Measurements from ENCODE around the gene IQGAP1. TPM values are rescaled to one million over a fixed set of nuclear protein-coding genes. Genes with fewer than 3 reads are reported as not detected.
"Not testable (repeated sequence)": the region's sequence is repeated elsewhere in the genome, so short reads cannot be mapped to it uniquely, and the experiment has no call there.

The IQGAP1 gene
- total and polyA plus RNA-seq, 4 donors, result 61.1 to 297 (median 203) TPM

GRCh38 chr15:90410316-90410715, 22.3 kb downstream of the IQGAP1 start:
- H3K4me3 ChIP-seq (ENCODE audit: low read length in 2 of 2); DNase-seq; ATAC-seq (ENCODE audit: low FRiP score); H3K27ac ChIP-seq (ENCODE audit: low read depth in 1 of 2, low read length in 2 of 2); H3K27me3 ChIP-seq (ENCODE audit: control insufficient read depth in 1 of 2, insufficient read depth in 2 of 2, low read length in 1 of 2); H3K9me3 ChIP-seq (ENCODE audit: control insufficient read depth, low read length); H3K36me3 ChIP-seq (ENCODE audit: control insufficient read depth in 1 of 2, insufficient read depth in 2 of 2, low read length in 1 of 2); intact Hi-C loops (cut with DNase I): not testable (repeated sequence)
- 97 to 99% methylated on average over 3 to 4 of the region's 4 CpGs for WGBS, 2 donors
- H3K4me1 ChIP-seq (ENCODE audit: control insufficient read depth in 1 of 2, insufficient read depth in 2 of 2, low read length in 2 of 2), result peaks cover 8 to 26% of the 10 kb centered on the region in 2 donors

GRCh38 chr15:90411176-90411575, 23.1 kb downstream of the IQGAP1 start:
- DNase-seq, result no peak
- WGBS, 2 donors, result 74 to 81% methylated on average over 2 of the region's 2 CpGs
- no peak for ATAC-seq (ENCODE audit: low FRiP score)
- Histone ChIP-seq H3K4me1 (ENCODE audit: control insufficient read depth in 1 of 2, insufficient read depth in 2 of 2, low read length in 2 of 2) (peaks cover 8 to 26% of the 10 kb centered on the region in 2 donors), H3K27ac (ENCODE audit: low read depth in 1 of 2, low read length in 2 of 2) (no peak overlapping the region), H3K9me3 (ENCODE audit: control insufficient read depth, low read length) (no peaks in the 10 kb centered on the region), H3K27me3 (ENCODE audit: control insufficient read depth in 1 of 2, insufficient read depth in 2 of 2, low read length in 1 of 2) (no peaks in the 10 kb centered on the region), H3K4me3 (ENCODE audit: low read length in 2 of 2) (no peak overlapping the region), H3K36me3 (ENCODE audit: control insufficient read depth in 1 of 2, insufficient read depth in 2 of 2, low read length in 1 of 2) (no peaks in the 10 kb centered on the region)
- intact Hi-C loops (cut with DNase I), result no loop called here

GRCh38 chr15:90412356-90413194, 24.5 kb downstream of the IQGAP1 start:
- ATAC-seq (ENCODE audit: low FRiP score), result peak; percentile 78
- no peak overlapping the region for H3K4me3 ChIP-seq (ENCODE audit: low read length in 2 of 2)
- intact Hi-C loops (cut with DNase I), result no loop called here
- 23% methylated on average over 3 of the region's 3 CpGs for WGBS, 2 donors
- H3K27ac ChIP-seq (ENCODE audit: low read depth in 1 of 2, low read length in 2 of 2), result peak overlapping the region; percentile 36 to 82
- peak in 1 of 2 donors; percentile 61 for DNase-seq
- no peaks in the 10 kb centered on the region for H3K27me3 ChIP-seq (ENCODE audit: control insufficient read depth in 1 of 2, insufficient read depth in 2 of 2, low read length in 1 of 2)
- H3K36me3 ChIP-seq (ENCODE audit: control insufficient read depth in 1 of 2, insufficient read depth in 2 of 2, low read length in 1 of 2), result no peaks in the 10 kb centered on the region
- peaks cover 3 to 21% of the 10 kb centered on the region in 2 donors for H3K4me1 ChIP-seq (ENCODE audit: control insufficient read depth in 1 of 2, insufficient read depth in 2 of 2, low read length in 2 of 2)
- no peaks in the 10 kb centered on the region for H3K9me3 ChIP-seq (ENCODE audit: control insufficient read depth, low read length)

- ATAC-seq (ENCODE audit: low FRiP score) (peak; percentile 48), DNase-seq (peak in 1 of 2 donors; percentile 66)
- peaks cover 3 to 20% of the 10 kb centered on the region in 2 donors for H3K4me1 ChIP-seq (ENCODE audit: control insufficient read depth in 1 of 2, insufficient read depth in 2 of 2, low read length in 2 of 2)
- no peak overlapping the region for H3K4me3 ChIP-seq (ENCODE audit: low read length in 2 of 2)
- H3K36me3 ChIP-seq (ENCODE audit: control insufficient read depth in 1 of 2, insufficient read depth in 2 of 2, low read length in 1 of 2), result no peaks in the 10 kb centered on the region
- 28 to 31% methylated on average over 10 of the region's 10 CpGs for WGBS, 2 donors
- H3K9me3 ChIP-seq (ENCODE audit: control insufficient read depth, low read length), result no peaks in the 10 kb centered on the region
- H3K27ac ChIP-seq (ENCODE audit: low read depth in 1 of 2, low read length in 2 of 2), result peak overlapping the region in 1 of 2 donors; percentile 36
- intact Hi-C loops (cut with DNase I), result no loop called here
- H3K27me3 ChIP-seq (ENCODE audit: control insufficient read depth in 1 of 2, insufficient read depth in 2 of 2, low read length in 1 of 2), result no peaks in the 10 kb centered on the region
Observed at GRCh38 chr15:90413411-90414379, 25.7 kb downstream of the IQGAP1 start.

- WGBS, 2 donors, result 67 to 72% methylated on average over 9 of the region's 9 CpGs
- H3K27ac ChIP-seq (ENCODE audit: low read depth in 1 of 2, low read length in 2 of 2), result peak overlapping the region in 1 of 2 donors; percentile 59
Observed at GRCh38 chr15:90414408-90415028, 26.5 kb downstream of the IQGAP1 start.

GRCh38 chr15:90416052-90416451, 28.0 kb downstream of the IQGAP1 start:
- H3K27me3 ChIP-seq (ENCODE audit: control insufficient read depth in 1 of 2, insufficient read depth in 2 of 2, low read length in 1 of 2); DNase-seq; H3K9me3 ChIP-seq (ENCODE audit: control insufficient read depth, low read length); ATAC-seq (ENCODE audit: low FRiP score); H3K36me3 ChIP-seq (ENCODE audit: control insufficient read depth in 1 of 2, insufficient read depth in 2 of 2, low read length in 1 of 2); intact Hi-C loops (cut with DNase I); H3K27ac ChIP-seq (ENCODE audit: low read depth in 1 of 2, low read length in 2 of 2); H3K4me3 ChIP-seq (ENCODE audit: low read length in 2 of 2): not testable (repeated sequence)
- WGBS, 2 donors, result 93 to 94% methylated on average over 5 of the region's 5 CpGs
- H3K4me1 ChIP-seq (ENCODE audit: control insufficient read depth in 1 of 2, insufficient read depth in 2 of 2, low read length in 2 of 2), result peaks cover 3 to 20% of the 10 kb centered on the region in 2 donors

More at GRCh38 chr15:90414408-90415028, 26.5 kb downstream of the IQGAP1 start:
- Histone ChIP-seq H3K36me3 (ENCODE audit: control insufficient read depth in 1 of 2, insufficient read depth in 2 of 2, low read length in 1 of 2) (no peaks in the 10 kb centered on the region), H3K4me3 (ENCODE audit: low read length in 2 of 2) (no peak overlapping the region), H3K4me1 (ENCODE audit: control insufficient read depth in 1 of 2, insufficient read depth in 2 of 2, low read length in 2 of 2) (peaks cover 3 to 20% of the 10 kb centered on the region in 2 donors), H3K9me3 (ENCODE audit: control insufficient read depth, low read length) (no peaks in the 10 kb centered on the region), H3K27me3 (ENCODE audit: control insufficient read depth in 1 of 2, insufficient read depth in 2 of 2, low read length in 1 of 2) (no peaks in the 10 kb centered on the region)
- no peak for DNase-seq
- intact Hi-C loops (cut with DNase I), result no loop called here
- ATAC-seq (ENCODE audit: low FRiP score), result no peak

GRCh38 chr15:90418627-90419026, 30.6 kb downstream of the IQGAP1 start:
- Histone ChIP-seq H3K9me3 (ENCODE audit: control insufficient read depth, low read length) (no peaks in the 10 kb centered on the region), H3K27me3 (ENCODE audit: control insufficient read depth in 1 of 2, insufficient read depth in 2 of 2, low read length in 1 of 2) (no peaks in the 10 kb centered on the region), H3K36me3 (ENCODE audit: control insufficient read depth in 1 of 2, insufficient read depth in 2 of 2, low read length in 1 of 2) (no peaks in the 10 kb centered on the region), H3K27ac (ENCODE audit: low read depth in 1 of 2, low read length in 2 of 2) (no peak overlapping the region), H3K4me1 (ENCODE audit: control insufficient read depth in 1 of 2, insufficient read depth in 2 of 2, low read length in 2 of 2) (peaks cover 2 to 14% of the 10 kb centered on the region in 2 donors), H3K4me3 (ENCODE audit: low read length in 2 of 2) (no peak overlapping the region)
- 77 to 91% methylated on average over 4 of the region's 4 CpGs for WGBS, 2 donors
- intact Hi-C loops (cut with DNase I), result no loop called here
- no peak for ATAC-seq (ENCODE audit: low FRiP score)
- DNase-seq, result no peak

- Histone ChIP-seq H3K36me3 (ENCODE audit: control insufficient read depth in 1 of 2, insufficient read depth in 2 of 2, low read length in 1 of 2) (no peaks in the 10 kb centered on the region), H3K4me1 (ENCODE audit: control insufficient read depth in 1 of 2, insufficient read depth in 2 of 2, low read length in 2 of 2) (peaks cover 2 to 16% of the 10 kb centered on the region in 2 donors), H3K4me3 (ENCODE audit: low read length in 2 of 2) (no peak overlapping the region), H3K27ac (ENCODE audit: low read depth in 1 of 2, low read length in 2 of 2) (no peak overlapping the region), H3K27me3 (ENCODE audit: control insufficient read depth in 1 of 2, insufficient read depth in 2 of 2, low read length in 1 of 2) (no peaks in the 10 kb centered on the region), H3K9me3 (ENCODE audit: control insufficient read depth, low read length) (no peaks in the 10 kb centered on the region)
- intact Hi-C loops (cut with DNase I), result no loop called here
- DNase-seq (no peak), ATAC-seq (ENCODE audit: low FRiP score) (no peak)
Observed at GRCh38 chr15:90419206-90419605, 31.2 kb downstream of the IQGAP1 start.
